ENCODE measurements around the gene SMAD3.

SMAD3 gene

DNA sequence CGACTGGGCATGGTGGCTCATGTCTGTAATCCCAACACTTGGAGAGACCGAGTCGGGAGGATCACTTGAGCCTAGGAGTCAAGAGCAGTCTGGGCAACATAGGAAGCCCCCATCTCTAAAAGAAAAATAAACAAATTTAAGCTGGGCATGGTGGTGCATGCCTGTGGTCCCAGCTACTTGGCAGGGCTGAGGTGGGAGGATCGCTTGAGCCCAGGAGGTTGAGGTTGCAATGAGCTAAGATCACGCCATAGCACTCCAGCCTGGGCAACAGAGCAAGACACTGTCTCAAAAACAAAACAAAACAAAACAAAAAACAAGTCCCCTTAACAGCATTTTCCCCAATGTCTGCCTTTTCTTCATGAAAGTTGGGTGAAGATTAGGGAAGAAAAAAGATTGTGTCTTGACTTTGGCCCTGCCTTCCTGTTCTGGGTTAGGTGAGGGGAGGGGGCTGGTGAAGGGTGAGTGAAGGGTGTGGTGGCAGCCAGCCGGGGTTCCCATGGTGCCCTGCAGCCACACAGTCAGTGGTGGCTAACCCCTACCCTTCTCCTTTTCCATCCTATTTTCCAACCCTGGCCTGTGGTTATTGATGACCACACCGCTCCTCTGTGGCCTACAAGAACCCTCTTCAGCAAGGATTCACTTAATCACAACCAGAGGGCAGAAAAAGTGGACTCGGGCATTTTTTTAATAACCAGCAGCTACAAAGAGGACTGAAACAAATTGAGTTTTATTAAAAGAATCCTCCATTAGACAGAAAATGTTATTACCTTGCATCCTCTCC lies 28.4 kb upstream of the SMAD3 start:
- no peak for DNase-seq

DNA sequence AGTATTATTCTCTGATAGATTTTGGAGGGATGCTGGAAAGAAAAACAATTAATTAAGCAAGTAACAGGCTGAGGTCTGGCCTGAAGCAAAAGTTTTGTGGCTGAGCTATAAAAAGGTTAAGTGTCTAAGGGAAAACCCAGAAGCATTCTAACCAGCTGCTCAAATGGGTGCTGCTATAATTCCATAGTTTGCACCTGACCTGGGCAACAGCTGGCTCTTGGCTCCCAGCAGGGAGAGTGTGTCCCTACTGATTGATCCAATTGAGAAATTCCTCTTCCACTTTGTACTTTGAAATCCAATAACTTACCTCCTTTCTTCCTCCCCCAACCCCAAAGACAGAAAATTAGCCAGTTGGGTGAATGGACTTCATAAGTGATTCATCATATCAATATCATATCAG lies 27.7 kb upstream of the SMAD3 start:
- DNase-seq, result no peak

DNA sequence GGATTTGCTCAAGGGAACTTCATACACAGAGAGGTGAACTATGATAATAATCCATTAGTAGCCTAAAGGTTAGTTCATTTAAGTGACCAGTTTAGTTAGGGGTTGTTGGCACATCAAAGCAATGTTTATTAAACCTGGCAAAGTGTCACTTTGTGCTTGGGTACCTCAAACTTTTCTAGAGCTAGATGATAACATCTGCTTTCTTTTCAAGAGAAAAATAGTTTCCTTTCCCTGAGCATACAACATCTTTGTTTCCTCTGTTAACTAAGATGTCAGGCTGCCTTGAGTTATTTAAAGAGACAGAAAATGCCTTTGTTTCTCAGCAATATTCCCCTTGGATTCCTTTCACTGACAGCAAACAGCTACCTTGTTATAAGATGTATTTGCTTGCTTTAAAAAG lies 26.7 kb upstream of the SMAD3 start:
- peak in 1 of 5 experiments; percentile 75 for DNase-seq

DNA sequence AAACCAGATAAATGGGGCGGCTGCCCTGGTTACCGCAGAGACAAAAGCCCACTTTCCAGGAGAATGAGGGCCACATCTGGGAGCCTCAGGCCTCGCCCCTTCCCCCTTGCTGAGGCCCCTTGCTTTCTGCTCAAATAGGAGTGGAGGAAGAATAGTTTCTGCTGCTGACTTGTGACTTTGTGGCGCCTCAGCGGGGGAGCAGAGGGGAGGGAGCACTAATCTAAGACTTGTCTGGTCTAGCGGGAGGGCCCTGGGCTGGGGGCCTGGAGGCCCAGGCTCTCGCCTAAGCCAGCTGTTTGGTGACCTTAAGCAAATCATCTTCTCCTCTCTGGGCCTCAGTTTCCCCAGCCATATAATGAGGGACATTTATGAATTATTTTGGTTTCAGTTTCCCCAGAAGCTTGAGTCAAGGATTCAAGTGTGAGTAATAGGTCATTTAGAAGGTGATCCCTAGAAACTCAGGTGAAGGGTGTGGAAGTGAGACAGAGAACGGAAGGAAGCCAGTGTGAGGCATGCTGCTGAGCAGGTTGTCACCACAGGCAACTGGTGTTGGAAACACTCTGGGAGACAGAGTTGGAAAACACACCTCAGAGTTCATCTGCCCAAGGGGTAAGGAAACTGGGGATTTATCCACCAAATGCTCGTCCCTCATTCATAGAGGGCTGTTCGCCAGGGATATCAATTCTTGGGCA lies 25.9 kb upstream of the SMAD3 start:
- DNase-seq, result peak in 1 of 5 experiments; percentile 59

DNA sequence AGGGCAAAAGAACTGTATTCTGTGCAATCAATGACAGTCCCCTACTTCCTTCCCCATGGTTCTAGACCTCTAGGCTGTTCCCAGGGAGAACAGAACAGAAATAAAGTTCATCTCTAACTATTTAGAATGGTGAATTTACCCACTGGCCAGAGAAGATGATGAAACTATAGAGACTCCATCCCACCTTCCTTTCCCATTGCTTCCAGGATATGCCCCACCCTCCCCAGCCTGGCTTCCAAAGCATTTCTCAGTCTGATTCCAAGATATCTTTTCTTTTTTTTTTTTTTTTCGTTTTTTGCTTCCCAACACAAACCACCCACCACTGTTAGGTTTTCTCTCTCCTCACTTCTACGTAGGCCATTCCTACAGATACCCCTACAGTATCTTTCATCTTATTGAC lies 25.1 kb upstream of the SMAD3 start:
- no peak for DNase-seq

DNA sequence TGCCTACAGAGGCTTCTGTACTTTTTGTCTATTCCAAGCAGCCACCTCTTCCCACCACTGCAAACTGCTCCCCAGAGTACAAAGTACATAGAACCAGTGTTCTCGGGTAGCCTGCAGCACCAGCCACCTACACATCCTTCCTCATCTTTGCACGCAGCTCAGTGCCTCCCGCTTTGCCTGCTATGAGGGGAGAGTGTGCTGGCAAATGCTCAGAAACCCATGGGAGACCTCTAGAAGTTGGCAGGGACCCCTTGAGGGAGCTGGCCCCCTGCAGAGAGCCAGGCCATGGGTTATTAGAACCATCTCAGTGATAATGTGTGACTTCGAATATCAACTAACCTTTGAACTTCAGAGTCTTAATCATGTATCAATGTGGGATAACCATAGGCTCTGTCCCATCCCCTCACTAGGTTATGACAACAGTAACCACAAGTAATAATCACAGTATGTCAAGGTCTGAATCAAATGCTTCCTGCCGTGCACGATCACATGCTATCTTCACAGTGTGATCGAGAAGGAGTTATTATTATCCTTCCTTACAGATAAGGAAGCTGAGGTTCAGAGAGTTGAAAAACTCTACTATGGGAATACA lies 22.8 kb upstream of the SMAD3 start:
- DNase-seq, result peak in 1 of 5 experiments; percentile 64

DNA sequence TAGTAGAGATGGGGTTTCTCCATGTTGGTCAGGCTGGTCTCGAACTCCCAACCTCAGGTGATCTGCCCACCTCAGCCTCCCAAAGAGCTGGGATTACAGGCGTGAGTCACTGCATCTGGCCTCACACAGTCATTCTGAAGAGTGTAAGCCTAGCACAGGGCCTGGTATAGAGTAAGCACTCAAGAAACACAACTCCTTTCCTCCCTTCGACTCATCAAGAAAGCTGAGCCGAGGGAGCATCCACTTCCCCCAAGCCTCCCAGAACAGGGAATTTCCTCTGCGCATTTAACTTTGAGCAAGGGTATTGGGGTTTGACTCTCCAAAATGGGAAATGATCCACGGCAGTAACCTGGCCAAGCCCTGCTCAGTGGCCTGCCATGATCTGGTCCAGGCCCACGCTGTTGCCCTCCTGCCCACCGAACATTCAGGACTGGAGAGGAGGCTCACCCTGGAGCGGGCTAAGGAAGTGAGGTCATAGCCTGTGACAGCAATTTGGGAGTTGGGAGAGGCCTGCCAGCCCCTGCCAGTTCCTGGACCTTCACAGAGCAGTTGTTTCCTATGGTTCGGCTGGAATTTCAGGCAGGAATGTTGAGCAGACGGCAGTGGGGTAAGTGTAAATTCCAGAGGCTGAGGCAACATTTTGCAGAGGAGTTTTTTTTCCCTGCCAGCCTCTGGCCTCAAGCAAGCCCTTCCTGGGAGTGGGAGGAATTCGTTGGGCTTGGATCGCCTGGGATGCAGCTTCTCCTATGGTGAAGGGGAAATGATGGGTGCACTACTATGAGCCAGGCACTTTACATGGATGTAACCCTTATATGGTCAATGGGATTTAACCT lies 21.2 kb upstream of the SMAD3 start:
- no peak for DNase-seq

DNA sequence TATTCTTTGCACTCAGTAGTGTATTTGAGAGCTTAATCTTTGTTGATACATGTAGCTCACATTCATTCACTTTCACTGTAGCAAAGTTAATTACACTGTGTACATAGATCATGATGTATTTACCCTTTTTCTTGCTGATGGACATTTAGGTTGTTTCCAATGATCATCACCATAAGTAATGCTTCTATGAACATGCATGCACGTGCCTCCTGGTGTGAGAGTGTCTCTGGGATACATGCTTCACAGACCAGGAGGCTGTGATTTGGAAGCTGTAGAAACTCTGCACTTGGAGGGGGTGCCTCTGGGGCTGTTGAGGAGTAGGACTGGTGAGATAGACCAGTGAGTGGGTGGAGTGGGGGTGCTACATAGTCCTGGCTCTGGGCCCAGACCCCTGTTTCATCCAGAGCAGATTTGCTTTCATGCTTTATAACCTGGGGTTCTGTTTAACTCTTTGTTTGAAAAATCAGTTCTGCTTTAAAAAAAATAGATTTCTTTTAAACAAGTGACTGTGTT lies 18.2 kb upstream of the SMAD3 start:
- no peak for DNase-seq

DNA sequence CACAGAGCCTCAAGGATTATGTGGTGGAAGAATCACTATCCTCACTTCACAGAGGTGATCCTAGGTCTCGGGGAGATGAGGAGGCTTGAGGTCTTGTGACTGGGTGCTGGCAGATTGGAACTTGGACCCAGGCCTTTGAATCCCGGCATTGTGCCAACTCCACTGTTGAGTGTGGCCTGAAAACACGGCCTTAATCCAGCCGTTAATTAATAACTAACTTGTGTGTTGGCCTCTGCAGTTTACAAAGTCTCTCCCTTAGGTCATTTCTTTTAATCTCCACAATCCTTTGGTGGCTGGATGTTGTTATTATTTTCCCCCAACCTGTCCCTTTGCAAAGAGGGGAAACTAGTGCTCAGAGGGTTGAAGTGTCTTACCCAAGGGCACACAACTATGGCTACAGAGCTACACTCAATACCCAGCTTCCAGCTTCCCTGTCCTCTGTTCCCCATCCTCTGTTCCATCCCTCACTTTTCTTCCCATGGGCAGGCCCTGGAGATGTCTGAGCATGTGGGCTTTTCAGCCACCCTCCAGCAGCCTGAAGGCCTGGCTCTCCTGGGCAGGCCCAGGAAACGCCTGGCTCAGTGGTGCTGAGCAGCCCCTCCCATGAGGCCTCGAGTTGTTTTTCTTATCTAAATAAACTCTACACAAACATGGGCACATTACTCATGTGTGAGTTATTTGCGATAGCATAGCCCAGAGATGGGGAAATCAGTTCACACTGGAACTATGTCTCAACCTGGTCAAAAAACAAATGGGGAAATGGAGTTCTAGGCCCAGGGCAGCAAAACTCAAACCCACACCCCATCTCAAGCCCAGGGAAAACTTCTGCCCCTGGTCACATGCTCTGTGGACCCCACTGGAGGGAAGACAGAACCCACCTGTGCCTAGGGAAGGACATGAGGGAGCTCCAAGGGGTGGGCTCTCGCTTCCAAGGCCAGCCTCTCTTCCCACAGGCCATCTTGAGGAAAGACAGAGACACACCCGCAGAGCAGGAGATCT lies 16.8 kb upstream of the SMAD3 start:
- DNase-seq, result no peak

DNA sequence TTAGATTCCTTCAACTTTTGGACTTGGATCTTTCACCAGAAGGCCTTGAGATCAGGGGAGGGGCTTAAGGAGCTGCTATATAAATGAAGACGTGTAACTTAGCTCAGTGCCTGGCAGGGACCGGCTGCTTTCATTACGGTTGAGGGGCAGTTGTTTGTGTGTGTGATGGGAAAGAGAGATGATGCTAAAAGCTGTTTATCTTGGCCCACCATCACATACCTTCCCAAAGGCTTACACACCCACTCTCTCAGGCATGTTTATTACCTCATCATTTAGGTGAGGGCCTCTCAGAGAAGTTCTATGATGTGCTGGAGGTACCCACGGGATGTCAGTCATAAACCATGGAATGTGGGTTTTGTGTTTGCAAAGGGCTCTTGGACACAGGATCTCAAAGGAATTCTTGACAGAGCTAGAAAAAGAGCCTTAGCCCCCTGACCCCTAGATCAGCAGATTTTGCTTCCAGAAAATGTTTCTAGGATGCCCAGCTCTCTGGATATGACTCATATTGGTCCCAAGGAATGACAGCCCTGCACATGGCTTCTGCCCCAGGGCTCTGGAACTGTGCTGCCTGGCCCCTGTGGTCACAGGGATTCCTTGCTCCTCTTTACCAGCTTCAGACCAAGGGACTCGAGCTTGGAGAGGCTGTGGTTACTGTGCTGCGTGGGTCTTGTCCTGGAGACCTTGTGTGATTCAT lies 15.9 kb upstream of the SMAD3 start:
- DNase-seq, result no peak

DNA sequence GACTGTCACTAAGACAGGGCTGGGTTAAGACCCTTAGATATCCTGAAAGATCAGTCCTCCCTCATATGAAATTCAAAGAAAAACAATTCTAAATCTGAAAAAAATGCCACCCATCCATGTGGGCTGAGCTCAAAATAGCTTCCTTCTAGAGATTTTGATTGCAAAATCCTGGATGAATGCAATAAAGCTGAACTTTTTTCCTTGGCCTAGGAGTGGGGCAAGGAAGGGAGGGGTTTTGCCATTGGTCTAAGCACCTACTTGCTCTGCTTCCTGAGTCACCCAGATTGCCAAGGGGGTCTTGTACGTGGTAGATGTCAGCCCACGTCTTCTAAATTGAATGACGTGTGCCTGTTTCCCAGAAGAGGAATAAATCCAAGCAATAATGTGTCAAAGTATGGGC lies 15.3 kb upstream of the SMAD3 start:
- DNase-seq, result no peak

DNA sequence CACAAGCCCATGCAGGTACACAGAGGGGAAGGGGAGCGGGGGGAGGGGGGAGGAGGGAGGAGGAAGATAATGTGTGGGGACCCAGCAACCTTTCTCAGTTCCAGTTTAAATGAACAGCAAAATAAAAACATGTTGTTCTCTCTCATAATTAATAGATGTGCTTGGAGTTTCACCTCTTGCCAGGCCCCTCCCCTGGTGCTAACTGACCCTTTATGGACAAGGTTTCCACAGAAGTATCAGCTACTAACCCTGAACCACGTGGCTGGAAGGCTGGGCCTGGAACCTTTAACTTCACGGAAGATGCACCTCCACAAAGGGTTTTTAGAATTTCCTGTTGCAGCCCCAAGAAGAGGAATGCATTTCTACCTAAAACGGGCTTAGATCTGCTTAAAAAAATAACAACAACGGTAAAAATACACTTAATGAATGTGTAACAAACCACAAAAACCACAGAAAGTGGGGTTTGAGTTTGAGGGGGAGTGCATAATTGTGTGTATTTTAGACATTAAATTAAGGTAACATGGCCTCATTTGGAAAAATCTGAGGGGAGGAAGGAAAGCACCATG lies 14.8 kb upstream of the SMAD3 start:
- DNase-seq, result peak in 1 of 5 experiments; percentile 59

DNA sequence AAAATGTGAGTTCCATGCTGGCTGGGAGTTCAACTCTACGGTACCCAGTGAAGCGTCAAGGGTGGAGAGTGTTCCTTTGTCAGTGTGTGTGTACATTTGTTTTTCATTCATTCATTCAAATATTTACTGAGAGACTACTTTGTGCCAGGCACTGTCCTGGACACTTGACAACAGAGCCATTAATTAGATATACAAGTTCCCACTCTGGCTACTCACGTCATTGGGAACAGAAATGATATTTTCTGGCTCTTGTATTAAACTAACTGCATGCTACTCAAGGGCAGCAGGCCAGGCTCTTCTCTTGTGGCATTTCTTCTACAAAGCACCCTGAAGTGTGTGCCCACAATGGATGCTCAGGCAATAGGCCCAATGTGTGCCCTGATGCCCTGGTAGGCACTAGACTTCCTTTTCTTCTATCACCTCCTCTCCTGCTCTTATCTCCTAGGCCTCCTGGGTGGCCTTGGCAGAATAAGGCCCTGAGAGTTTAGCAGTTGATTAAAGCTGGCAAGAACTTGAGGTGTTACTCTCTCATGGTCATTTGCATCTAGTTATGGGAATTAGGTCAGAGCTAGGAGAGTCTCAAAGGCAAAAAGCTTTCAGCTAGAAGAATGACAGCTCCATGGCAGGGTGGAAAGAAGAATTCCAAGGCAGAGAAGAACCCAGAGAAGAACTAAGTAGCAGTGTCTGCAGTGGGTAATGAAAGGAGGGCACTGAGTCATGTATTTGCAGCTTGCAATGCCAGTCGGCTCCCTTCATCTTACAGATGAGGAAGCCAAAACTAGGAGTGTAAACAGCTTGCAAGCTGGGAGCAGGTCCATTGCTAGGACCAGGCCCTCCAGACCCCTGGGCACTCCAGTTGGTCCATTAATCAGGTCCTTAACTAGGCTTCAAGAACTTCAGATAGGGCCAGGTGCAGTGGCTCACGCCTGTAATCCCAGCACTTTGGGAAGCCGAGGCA lies 14.0 kb upstream of the SMAD3 start:
- no peak for DNase-seq

DNA sequence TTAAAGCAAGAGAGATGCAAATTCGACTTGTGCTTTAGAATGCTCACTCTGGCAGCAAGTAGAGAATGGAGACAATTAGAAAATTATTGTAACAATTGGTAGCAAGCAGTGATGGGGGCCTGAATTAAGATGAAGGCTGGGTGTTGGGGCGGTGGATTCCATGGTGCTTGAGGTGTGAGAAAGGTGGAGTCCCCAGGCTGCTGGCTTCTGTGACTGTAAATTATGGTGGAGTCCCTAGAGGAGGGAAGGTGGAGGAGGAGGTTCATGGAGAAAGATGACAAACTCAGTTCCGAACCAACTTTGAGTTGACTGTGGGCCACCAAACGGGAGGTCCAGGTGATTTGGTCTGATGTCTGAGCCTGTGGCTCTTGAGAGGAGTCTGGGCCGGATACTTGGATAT lies 10.7 kb upstream of the SMAD3 start:
- no peak for DNase-seq

DNA sequence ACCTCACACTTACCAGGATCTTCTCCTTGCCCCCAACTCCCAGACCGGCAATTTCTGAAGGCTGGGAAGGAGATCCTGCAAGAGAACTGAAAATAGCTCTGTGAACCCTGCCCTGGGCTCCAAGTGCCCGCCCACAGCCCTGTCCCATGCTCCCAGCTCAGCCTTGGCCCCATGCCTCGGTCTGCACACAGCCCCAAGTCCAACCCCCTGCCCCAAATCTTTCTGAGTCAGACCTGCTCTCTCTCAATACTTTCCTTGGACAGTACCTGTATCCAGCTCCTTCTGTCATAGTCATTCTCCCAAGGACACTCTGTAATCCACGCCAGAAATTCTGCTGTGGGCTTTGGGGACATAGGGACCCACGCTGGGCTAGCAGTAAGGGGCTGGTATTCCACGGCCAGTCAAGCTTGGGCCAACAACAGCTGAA lies 6.3 kb upstream of the SMAD3 start:
- DNase-seq, result no peak

DNA sequence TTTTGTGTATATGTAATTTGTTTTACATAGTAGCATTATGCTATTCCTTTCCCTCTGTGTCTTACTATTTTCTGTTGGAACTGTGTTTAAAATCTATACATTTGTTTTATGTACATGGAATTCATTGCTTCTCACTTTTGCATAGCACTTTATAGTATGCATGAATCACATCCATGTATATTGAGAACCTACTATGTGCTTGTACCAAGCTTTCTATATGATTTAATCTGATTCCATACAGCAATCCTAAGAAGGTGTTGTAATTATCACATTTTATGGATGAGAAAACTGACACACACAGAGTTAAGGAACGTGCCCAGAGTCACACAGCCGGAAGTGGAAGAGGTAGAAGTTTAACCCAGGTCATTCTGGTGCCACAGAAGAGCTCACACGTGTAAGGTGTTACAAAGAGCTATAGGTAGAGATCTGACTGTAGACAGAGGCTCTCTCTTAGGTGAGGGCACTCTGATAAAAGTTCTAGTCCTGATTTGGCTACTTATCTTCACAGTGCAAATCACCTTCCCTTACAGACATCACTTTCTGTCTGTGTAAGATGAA lies 3.5 kb upstream of the SMAD3 start:
- DNase-seq, result no peak

DNA sequence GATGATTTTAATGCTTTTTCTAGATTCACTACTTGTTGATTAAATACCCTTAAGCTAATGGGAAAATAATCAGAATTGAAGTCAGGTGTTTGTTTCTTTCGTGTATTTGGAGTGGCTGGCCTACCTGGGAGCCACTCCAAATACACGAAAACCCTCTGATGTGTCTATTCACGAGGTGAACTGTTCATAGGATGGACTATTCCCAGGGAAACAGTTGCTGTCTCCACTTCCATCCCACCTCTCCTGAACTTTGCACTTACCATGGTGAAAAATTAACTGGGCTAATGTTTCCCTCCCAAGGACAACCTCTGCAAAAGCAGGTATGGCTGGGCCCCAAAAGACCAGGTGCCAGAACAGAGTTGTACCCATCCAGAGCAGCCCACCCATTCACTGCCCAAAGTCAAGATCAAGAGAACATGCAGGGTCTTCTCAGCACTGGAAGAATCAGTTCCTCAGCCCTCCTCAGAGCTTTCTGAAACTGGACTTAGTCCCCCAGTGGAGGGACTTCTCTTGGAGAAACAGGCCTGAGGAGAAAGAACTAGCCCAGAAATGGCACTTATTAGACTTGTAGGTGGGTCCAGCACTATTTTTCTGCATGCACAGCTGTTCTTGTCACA lies 2.9 kb upstream of the SMAD3 start:
- DNase-seq, result no peak
